ENCODE measurements around the gene ATP6V0E1. TPM values are rescaled to one million over a fixed set of nuclear protein-coding genes. Genes with fewer than 3 reads are reported as not detected.

ATP6V0E1 gene
- total RNA-seq (100 to 1,000 TPM in 4 of 5 donors, 10 to 100 TPM in 1; 18.0 to 134 (median 127) TPM), polyA plus RNA-seq (100 to 1,000 TPM; 158 to 328 (median 246) TPM)
- long read RNA-seq, donor 1, transcript ATP6V0E1-203 (4 exons, 1,433 nt): major isoform, 29 of 29 reads
- long read RNA-seq, donor 1, partial matches to known transcripts: 0 of 29 reads
- long read RNA-seq, donor 1, other reads (novel, unspliced or antisense): 0 of 29 reads
- long read RNA-seq, donor 2, transcript ATP6V0E1-203 (4 exons, 1,433 nt): major isoform, 80 of 80 reads
- long read RNA-seq, donor 2, partial matches to known transcripts: 0 of 80 reads
- long read RNA-seq, donor 2, other reads (novel, unspliced or antisense): 0 of 80 reads
- long read RNA-seq, donor 3, transcript ATP6V0E1-203 (4 exons, 1,433 nt): major isoform, 50 of 50 reads
- long read RNA-seq, donor 3, partial matches to known transcripts: 0 of 50 reads
- long read RNA-seq, donor 3, other reads (novel, unspliced or antisense): 0 of 50 reads
- long read RNA-seq, donor 4, partial matches to known transcripts: 0 of 2 reads
- long read RNA-seq, donor 4, other reads (novel, unspliced or antisense): 0 of 2 reads
- long read RNA-seq, donor 5, transcript ATP6V0E1-203 (4 exons, 1,433 nt): major isoform, 63 of 64 reads
- long read RNA-seq, donor 5, partial matches to known transcripts: 0 of 64 reads
- long read RNA-seq, donor 5, other reads (novel, unspliced or antisense): 0 of 64 reads
- long read RNA-seq, donor 6, transcript ATP6V0E1-203 (4 exons, 1,433 nt): major isoform, 158 of 166 reads
- long read RNA-seq, donor 6, transcript ATP6V0E1-202 (3 exons, 502 nt): minor isoform, 6 of 166 reads
- long read RNA-seq, donor 6, partial matches to known transcripts: 0 of 166 reads
- long read RNA-seq, donor 6, other reads (novel, unspliced or antisense): 0 of 166 reads
- long read RNA-seq, donor 7, transcript ATP6V0E1-203 (4 exons, 1,433 nt): major isoform, 87 of 88 reads
- long read RNA-seq, donor 7, partial matches to known transcripts: 0 of 88 reads
- long read RNA-seq, donor 7, other reads (novel, unspliced or antisense): 0 of 88 reads
- long read RNA-seq, donor 8, transcript ATP6V0E1-203 (4 exons, 1,433 nt): major isoform, 62 of 62 reads
- long read RNA-seq, donor 8, partial matches to known transcripts: 0 of 62 reads
- long read RNA-seq, donor 8, other reads (novel, unspliced or antisense): 0 of 62 reads
- long read RNA-seq, donor 9, transcript ATP6V0E1-203 (4 exons, 1,433 nt): major isoform, 58 of 61 reads
- long read RNA-seq, donor 9, partial matches to known transcripts: 0 of 61 reads
- long read RNA-seq, donor 9, other reads (novel, unspliced or antisense): 0 of 61 reads
- long read RNA-seq, donor 10, transcript ATP6V0E1-203 (4 exons, 1,433 nt): major isoform, 30 of 32 reads
- long read RNA-seq, donor 10, partial matches to known transcripts: 0 of 32 reads
- long read RNA-seq, donor 10, other reads (novel, unspliced or antisense): 0 of 32 reads

DNA sequence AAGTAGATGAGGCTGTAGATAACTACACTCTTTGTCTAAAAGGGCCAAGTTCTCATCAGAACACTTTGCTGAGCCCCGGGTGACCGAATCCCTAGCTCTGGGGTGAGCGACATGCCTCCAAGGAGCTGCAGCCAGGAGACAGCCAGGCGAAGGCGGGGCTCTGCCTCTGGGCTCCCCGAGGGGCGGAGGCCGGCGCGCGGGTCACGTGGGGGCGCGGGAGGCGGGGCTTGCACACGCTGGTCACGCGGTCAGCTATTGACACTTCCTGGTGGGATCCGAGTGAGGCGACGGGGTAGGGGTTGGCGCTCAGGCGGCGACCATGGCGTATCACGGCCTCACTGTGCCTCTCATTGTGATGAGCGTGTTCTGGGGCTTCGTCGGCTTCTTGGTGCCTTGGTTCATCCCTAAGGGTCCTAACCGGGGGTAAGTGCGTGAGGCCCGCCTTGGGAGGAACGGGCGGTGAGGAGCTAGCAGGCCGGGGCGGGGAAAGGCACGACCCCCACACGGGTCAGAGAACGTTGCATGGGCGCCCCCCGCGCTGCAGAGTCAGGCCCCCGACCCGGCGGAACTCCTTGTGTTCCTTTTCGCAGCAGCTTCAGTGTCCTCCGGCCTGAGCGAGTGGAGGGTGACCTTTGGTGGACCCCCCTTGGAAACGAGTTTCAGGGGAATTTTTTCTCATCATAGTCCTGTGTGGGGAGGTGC lies at the start of gene ATP6V0E1:
TSS of gene ATP6V0E1 (plus strand) at position 230 of the 702 bp plus-strand sequence. CDS start at position 320, 90 bp downstream.
- Histone ChIP-seq H3K27me3 (no peaks in the 10 kb centered on the region), H3K4me3 (peak within 1 kb of the TSS; percentile 69 to 97 (median 91)), H3K9me3 (no peaks in the 10 kb centered on the region), H3K27ac (peak within 1 kb of the TSS; percentile 89 to 99 (median 98)), H3K36me3 (peaks cover 14 to 22% (median 20%) of the 10 kb centered on the region in 4 donors), H3K4me1 (peaks cover 17 to 46% (median 36%) of the 10 kb centered on the region in 4 donors)
- TF ChIP-seq EP300 (IDR thresholded peaks at IDR 0.05) (no peak), POLR2A (IDR thresholded peaks at IDR 0.05) (peak in 2 of 4 donors; percentile 45 to 72), POLR2AphosphoS5 (IDR thresholded peaks at IDR 0.05) (peak; percentile 89 to 96 (median 92))
- TF ChIP-seq, protein P1, sequence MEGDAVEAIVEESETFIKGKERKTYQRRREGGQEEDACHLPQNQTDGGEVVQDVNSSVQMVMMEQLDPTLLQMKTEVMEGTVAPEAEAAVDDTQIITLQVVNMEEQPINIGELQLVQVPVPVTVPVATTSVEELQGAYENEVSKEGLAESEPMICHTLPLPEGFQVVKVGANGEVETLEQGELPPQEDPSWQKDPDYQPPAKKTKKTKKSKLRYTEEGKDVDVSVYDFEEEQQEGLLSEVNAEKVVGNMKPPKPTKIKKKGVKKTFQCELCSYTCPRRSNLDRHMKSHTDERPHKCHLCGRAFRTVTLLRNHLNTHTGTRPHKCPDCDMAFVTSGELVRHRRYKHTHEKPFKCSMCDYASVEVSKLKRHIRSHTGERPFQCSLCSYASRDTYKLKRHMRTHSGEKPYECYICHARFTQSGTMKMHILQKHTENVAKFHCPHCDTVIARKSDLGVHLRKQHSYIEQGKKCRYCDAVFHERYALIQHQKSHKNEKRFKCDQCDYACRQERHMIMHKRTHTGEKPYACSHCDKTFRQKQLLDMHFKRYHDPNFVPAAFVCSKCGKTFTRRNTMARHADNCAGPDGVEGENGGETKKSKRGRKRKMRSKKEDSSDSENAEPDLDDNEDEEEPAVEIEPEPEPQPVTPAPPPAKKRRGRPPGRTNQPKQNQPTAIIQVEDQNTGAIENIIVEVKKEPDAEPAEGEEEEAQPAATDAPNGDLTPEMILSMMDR (IDR thresholded peaks at IDR 0.05): no peak
- WGBS, 5 donors: 0 to 1% (median 0%) methylated on average over 20 to 49 of the region's 49 CpGs
- intact Hi-C loops (cut with DNase I; ENCODE audit: low total_unique reads): loop anchor here (10.0 kb wide), 2 partner anchors 71 to 161 kb away; partner anchors contain the start of genes BNIP1 and CREBRF
- peak; percentile 98 for DNase-seq

DNA sequence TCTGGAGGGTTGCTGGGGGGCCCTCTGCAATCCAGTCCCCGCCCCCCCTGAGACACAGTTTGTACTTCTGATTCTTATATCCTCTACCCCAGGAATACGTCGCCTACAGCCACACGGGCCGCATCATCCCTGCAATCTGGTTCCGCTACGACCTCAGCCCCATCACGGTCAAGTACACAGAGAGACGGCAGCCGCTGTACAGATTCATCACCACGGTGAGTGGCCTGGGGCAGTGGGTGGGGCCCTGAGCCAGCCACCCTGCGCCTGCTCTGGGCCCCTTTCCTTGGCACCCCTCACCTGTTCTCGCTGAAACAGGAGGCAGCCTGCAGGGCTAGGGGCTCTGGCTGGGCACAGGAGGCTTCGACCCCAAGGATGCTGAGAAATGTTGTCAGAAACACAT lies 48.5 kb upstream of the ATP6V0E1 start:
- H3K36me3 ChIP-seq: peaks cover 34 to 77% (median 72%) of the 10 kb centered on the region in 4 donors
- 88 to 94% (median 91%) methylated on average over 14 of the region's 14 CpGs for WGBS, 5 donors
- intact Hi-C loops (cut with DNase I; ENCODE audit: low total_unique reads): no loop called here
- no peaks in the 10 kb centered on the region for H3K9me3 ChIP-seq
- DNase-seq: no peak
- H3K27me3 ChIP-seq: no peaks in the 10 kb centered on the region
- TF ChIP-seq, protein P1 (IDR thresholded peaks at IDR 0.05): no peak
- TF ChIP-seq POLR2AphosphoS5 (IDR thresholded peaks at IDR 0.05): no peak
- TF ChIP-seq EP300 (IDR thresholded peaks at IDR 0.05): no peak
- TF ChIP-seq POLR2A (IDR thresholded peaks at IDR 0.05): no peak
- no peak overlapping the region for H3K27ac ChIP-seq
- H3K4me1 ChIP-seq: peaks cover 0 to 24% (median 15%) of the 10 kb centered on the region in 4 donors
- H3K4me3 ChIP-seq: no peak overlapping the region

DNA sequence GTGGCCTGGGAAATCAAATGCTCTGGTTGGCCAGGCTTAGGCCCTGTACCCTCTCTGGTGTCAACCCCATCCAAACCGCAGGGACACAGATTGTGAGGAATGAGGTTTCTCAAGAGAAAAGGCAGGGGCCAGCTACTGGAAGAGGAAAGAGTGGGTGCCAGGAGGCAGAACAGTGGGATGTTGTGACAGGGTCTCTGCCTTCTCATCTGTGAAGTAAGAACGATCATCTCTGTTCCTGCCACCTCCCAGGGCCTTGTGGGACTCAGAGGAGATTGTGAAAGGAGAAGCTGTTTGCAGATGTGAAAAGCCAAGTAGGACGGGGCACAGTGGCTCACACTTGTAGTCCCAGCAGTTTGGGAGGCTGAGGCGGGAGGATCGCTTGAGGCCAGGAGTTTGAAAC lies 47.2 kb upstream of the ATP6V0E1 start:
- 92 to 96% (median 94%) methylated on average over 5 of the region's 5 CpGs for WGBS, 5 donors
- intact Hi-C loops (cut with DNase I; ENCODE audit: low total_unique reads): no loop called here
- Histone ChIP-seq H3K9me3 (no peaks in the 10 kb centered on the region), H3K36me3 (peaks cover 35 to 87% (median 82%) of the 10 kb centered on the region in 4 donors), H3K27me3 (no peaks in the 10 kb centered on the region), H3K4me3 (no peak overlapping the region), H3K4me1 (peaks cover 0 to 13% (median 10%) of the 10 kb centered on the region in 4 donors), H3K27ac (no peak overlapping the region)
- no peak for DNase-seq
- TF ChIP-seq, protein P1 (IDR thresholded peaks at IDR 0.05): no peak
- TF ChIP-seq POLR2A (IDR thresholded peaks at IDR 0.05) (no peak), POLR2AphosphoS5 (IDR thresholded peaks at IDR 0.05) (no peak), EP300 (IDR thresholded peaks at IDR 0.05) (no peak)

All from stomach (tissue), 19 donors.